Spinal cord (tissue), 10 donors: ENCODE data around the gene CACNA1D. TPM values are rescaled to one million over a fixed set of nuclear protein-coding genes. Genes with fewer than 3 reads are reported as not detected.

ENCODE experiments used
- DNase-seq, 6 donors: peaks; one replicate each; pipeline versions ENCODE4 v3.0.0 to v3.0.0-alpha.2; 2013 to 2015; ENCODE audit warnings: low spot score in 6 of 6, low read depth in 4 of 6
- H3K27ac ChIP-seq: one replicate; pipeline ENCODE4 v1.5.1; 2013; ENCODE audit warnings: low read depth, low read length, control low read depth
- H3K27me3 ChIP-seq: one replicate; pipeline ENCODE4 v1.6.1; 2013; ENCODE audit warnings: low read length; ENCODE audit not compliant: control insufficient read depth, insufficient read depth
- H3K36me3 ChIP-seq: one replicate; pipeline ENCODE4 v1.6.1; 2013; ENCODE audit warnings: low read length; ENCODE audit not compliant: control insufficient read depth, insufficient read depth
- H3K4me1 ChIP-seq: one replicate; pipeline ENCODE4 v1.6.1; 2013; ENCODE audit warnings: low read length; ENCODE audit not compliant: control insufficient read depth, insufficient read depth
- H3K4me3 ChIP-seq: one replicate; pipeline ENCODE4 v1.5.1; 2013; ENCODE audit warnings: low read depth, low read length, control low read depth
- H3K9me3 ChIP-seq: one replicate; pipeline ENCODE4 v1.6.1; 2013; ENCODE audit warnings: low read length; ENCODE audit not compliant: control insufficient read depth, insufficient read depth
- WGBS: methylation state at CpG from one replicate; pipeline ENCODE4 v1.1.5; 2013; ENCODE audit warnings: missing lambda C conversion rate; ENCODE audit not compliant: insufficient coverage; 5-methylcytosine and 5-hydroxymethylcytosine counted together
- polyA plus RNA-seq, 2 donors: library from polyadenylated mRNA; unstranded; fragments of 120-200 nt; gene quantifications; one replicate each; pipeline ENCODE4 v1.2.1, GENCODE V29; 2013; ENCODE audit not compliant: insufficient read length in 2 of 2
- total RNA-seq, 2 donors: library from RNA; depleted of rRNA in 1 of 2; stranded (reverse); fragments of 120-200 nt in 1 of 2; fragments of >200 nt in 1 of 2; gene quantifications; one replicate each; pipeline versions ENCODE4 v1.2.3 to v1.2.4, GENCODE V29; 2013 to 2014
- donor health status: healthy.

CACNA1D gene
- total and polyA plus RNA-seq, 4 donors, result 14.1 to 37.5 (median 24.4) TPM

- Histone ChIP-seq H3K4me1 (no peaks in the 10 kb centered on the region), H3K9me3 (no peaks in the 10 kb centered on the region), H3K4me3 (no peak overlapping the region), H3K27me3 (no peaks in the 10 kb centered on the region), H3K27ac (no peak overlapping the region), H3K36me3 (no peaks in the 10 kb centered on the region)
- DNase-seq, result peak in 1 of 6 donors; percentile 29
- 51% methylated on average over 4 of the region's 4 CpGs for WGBS
Measured at GRCh38 chr3:53502737-53503136, 8.3 kb downstream of the CACNA1D start.

- no peak overlapping the region for H3K4me3 ChIP-seq
- H3K27ac ChIP-seq, result no peak overlapping the region
- H3K36me3 ChIP-seq, result no peaks in the 10 kb centered on the region
- no peaks in the 10 kb centered on the region for H3K4me1 ChIP-seq
- H3K9me3 ChIP-seq, result no peaks in the 10 kb centered on the region
- DNase-seq, result no peak
- no peaks in the 10 kb centered on the region for H3K27me3 ChIP-seq
- 100% methylated on average over 1 of the region's 5 CpGs for WGBS
Measured at GRCh38 chr3:53503195-53503594, 8.8 kb downstream of the CACNA1D start.

DNA sequence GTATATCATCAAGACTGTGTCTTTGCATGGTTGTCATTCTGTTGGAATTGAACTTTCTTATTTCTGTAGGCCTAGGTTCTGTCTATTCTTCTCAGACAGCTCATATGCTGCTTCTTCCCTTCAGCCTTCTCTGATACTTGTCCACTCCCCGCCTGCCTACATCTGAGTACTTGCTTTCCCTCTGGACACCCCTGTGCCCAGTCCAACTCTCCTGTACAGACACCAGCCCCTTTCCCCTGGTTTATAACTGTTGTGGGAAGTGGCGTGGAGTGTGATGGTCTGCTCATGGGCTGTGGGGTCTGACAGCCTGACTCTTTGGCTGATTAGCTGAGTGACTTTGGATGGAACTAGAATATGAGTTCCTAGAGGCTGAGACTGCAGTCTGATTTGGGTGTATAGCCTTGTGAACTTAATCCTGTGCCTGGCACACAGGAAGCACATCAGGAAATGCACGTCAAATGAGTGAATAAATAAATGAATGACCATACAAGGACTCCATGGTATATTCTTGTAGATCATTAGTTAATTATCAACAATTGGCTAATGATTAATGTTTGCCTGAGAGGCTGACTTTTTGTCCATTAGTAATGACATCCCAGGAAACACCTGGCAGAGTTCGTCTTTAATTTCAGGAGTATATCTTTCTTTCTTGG, 11.8 kb downstream of the CACNA1D start:
- H3K27me3 ChIP-seq, result no peaks in the 10 kb centered on the region
- no peak overlapping the region for H3K4me3 ChIP-seq
- WGBS, result 92% methylated on average over 2 of the region's 4 CpGs
- H3K4me1 ChIP-seq, result peaks cover 5% of the 10 kb centered on the region
- H3K27ac ChIP-seq, result no peak overlapping the region
- no peaks in the 10 kb centered on the region for H3K36me3 ChIP-seq
- H3K9me3 ChIP-seq, result no peaks in the 10 kb centered on the region
- DNase-seq, result no peak

- peaks cover 7% of the 10 kb centered on the region for H3K4me1 ChIP-seq
Measured at GRCh38 chr3:53506763-53507145, 12.3 kb downstream of the CACNA1D start.

GRCh38 chr3:53509494-53509893, 15.1 kb downstream of the CACNA1D start:
- Histone ChIP-seq H3K9me3 (no peaks in the 10 kb centered on the region), H3K27me3 (no peaks in the 10 kb centered on the region), H3K36me3 (no peaks in the 10 kb centered on the region), H3K4me1 (peaks cover 7% of the 10 kb centered on the region), H3K27ac (no peak overlapping the region), H3K4me3 (no peak overlapping the region)
- DNase-seq, result no peak
- 61% methylated on average over 3 of the region's 9 CpGs for WGBS

More at GRCh38 chr3:53506763-53507145, 12.3 kb downstream of the CACNA1D start:
- Histone ChIP-seq H3K36me3 (no peaks in the 10 kb centered on the region), H3K4me3 (no peak overlapping the region), H3K27me3 (no peaks in the 10 kb centered on the region), H3K27ac (no peak overlapping the region), H3K9me3 (no peaks in the 10 kb centered on the region)
- no peak for DNase-seq

DNA sequence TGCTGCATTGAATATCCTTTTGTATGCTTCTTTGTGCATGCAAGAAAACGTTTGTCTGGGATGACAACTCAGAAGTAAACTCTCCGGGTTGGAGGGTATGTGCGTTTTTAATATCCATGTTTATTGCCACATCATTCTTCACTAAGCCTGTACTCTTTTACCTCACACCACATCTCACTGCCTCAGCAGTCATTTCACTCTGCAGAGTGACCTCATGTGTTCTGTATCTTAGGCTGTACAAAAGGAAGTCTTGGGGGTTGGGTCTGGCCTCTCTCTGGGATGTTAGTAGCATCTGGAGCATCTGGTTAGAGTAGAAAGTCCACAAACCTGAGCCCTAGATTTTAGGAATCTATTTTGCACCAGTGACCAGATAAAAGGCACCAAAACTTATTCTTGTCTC, 16.1 kb downstream of the CACNA1D start:
- DNase-seq, result no peak
- Histone ChIP-seq H3K36me3 (no peaks in the 10 kb centered on the region), H3K9me3 (no peaks in the 10 kb centered on the region), H3K27ac (no peak overlapping the region), H3K27me3 (no peaks in the 10 kb centered on the region), H3K4me3 (no peak overlapping the region), H3K4me1 (peaks cover 7% of the 10 kb centered on the region)
- WGBS, result no CpG with 5 or more reads among the region's 3 CpGs

GRCh38 chr3:53511246-53511645, 16.8 kb downstream of the CACNA1D start:
- 45% methylated on average over 4 of the region's 13 CpGs for WGBS
- Histone ChIP-seq H3K27me3 (no peaks in the 10 kb centered on the region), H3K4me1 (peaks cover 7% of the 10 kb centered on the region), H3K9me3 (no peaks in the 10 kb centered on the region), H3K4me3 (no peak overlapping the region), H3K36me3 (no peaks in the 10 kb centered on the region), H3K27ac (no peak overlapping the region)
- peak in 1 of 6 donors; percentile 76 for DNase-seq

GRCh38 chr3:53513556-53514190, 19.3 kb downstream of the CACNA1D start:
- Histone ChIP-seq H3K4me3 (no peak overlapping the region), H3K27me3 (no peaks in the 10 kb centered on the region), H3K27ac (no peak overlapping the region), H3K36me3 (no peaks in the 10 kb centered on the region), H3K4me1 (peaks cover 7% of the 10 kb centered on the region), H3K9me3 (no peaks in the 10 kb centered on the region)
- no peak for DNase-seq
- WGBS, result 88% methylated on average over 4 of the region's 7 CpGs

DNA sequence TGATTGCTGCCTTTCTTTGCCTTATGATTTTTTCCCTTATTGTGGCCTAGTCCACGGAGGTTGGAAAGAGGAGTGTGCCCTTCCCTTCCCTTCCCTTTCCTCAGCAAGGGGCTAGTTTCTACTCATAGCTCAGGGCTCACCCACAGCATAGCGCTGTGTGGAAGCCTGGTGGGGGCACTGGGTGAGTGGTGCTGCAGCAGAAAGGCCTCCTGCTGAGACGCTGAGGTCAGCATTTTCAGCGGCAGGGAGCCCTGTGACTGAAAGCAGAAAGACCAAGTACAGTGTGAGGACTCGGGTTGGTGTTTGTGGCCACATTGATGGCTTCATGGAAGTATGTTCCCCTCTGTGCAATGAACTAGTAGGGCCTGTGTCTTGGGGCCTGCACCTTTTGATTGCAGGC, 21.9 kb downstream of the CACNA1D start:
- no peaks in the 10 kb centered on the region for H3K36me3 ChIP-seq
- 69% methylated on average over 4 of the region's 5 CpGs for WGBS
- H3K4me3 ChIP-seq, result no peak overlapping the region
- H3K9me3 ChIP-seq, result no peaks in the 10 kb centered on the region
- DNase-seq, result no peak
- H3K27me3 ChIP-seq, result no peaks in the 10 kb centered on the region
- peaks cover 1% of the 10 kb centered on the region for H3K4me1 ChIP-seq
- no peak overlapping the region for H3K27ac ChIP-seq

DNA sequence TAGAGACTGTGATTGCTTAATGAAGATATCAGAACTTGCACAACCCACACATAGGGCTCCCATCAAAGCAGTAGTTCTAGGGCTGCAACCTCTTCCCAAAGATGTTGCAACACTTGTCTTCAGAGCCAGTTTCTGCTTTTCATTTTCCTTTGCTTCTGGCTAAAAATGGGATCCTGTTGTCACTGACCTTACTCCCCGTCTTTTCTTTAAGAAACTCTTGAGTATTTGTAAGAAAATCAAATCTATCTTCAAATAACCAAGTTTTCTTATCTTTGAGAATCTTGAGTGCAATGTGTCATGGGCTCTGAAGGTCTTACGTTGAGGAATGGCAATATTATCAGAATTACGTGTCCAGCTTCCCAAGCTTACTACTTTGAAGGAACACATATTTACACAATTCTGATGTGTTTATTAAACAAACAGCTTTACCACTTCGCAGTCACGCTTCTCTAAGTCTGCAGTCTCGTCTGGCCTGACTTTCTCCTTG, 24.1 kb downstream of the CACNA1D start:
- WGBS, result no CpG with 5 or more reads among the region's 6 CpGs
- Histone ChIP-seq H3K9me3 (no peaks in the 10 kb centered on the region), H3K36me3 (no peaks in the 10 kb centered on the region), H3K4me1 (no peaks in the 10 kb centered on the region), H3K27ac (no peak overlapping the region), H3K4me3 (no peak overlapping the region), H3K27me3 (no peaks in the 10 kb centered on the region)
- no peak for DNase-seq
